Islet precursor cell (in vitro differentiated cells): ENCODE measurements around the gene ARID3A.
"Not testable (repeated sequence)": the region's sequence is repeated elsewhere in the genome, so short reads cannot be mapped to it uniquely, and the experiment has no call there.

Experiments
- DNase-seq: peaks from one replicate; pipeline ENCODE4 v3.0.0-alpha.2; 2018

Gene ARID3A

DNA sequence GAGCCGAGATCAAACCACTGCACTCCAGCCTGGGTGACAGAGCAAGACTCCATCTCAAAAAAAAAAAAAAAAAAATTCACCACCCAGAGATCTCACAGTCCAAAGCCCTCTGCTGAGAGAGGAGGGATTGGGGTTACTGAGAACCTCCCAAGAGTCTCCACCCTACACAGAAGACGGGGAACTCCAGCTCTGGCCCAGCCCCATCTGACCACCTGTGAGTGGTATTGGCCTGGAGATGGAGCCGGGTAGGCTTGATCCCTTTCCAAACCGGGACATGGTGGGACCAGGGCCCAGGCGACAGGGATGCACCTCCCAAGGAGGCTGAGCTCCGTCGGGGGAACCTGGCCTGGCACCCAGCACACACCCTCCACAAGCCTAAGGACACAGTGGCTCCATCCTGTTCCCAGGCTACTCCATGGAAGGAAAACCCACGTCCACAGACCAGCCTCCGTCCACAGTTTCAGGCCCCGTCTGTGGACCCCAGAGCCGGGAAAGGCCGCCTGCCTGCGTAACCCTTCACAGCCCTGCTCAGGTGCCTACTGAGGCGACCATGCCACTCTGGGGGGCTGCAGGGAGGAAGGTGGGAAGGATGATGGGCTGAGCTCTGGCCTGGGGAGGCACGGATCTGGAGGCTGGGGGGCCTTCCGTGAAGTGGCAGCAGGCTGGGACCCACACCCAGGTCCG is 93.2 kb downstream of the ARID3A start:
- no peak for DNase-seq

DNA sequence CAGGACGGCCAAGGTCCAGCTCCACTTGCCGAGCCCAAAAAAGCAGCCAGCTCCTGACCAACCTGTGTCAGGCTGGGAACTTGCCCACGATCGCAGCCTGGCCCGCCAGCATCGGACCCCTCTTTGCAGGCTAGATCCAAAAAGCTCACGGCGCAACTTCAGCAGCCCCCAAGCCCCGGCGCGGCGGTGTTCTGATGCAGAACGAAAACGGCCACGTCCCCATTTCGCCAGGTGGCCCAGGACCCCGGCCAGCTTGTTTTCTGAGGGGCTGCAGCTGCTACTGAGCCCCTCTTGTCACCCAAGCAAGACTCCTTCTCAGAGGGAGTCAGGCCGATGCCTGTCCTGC is 93.8 kb downstream of the ARID3A start:
- DNase-seq, result no peak

DNA sequence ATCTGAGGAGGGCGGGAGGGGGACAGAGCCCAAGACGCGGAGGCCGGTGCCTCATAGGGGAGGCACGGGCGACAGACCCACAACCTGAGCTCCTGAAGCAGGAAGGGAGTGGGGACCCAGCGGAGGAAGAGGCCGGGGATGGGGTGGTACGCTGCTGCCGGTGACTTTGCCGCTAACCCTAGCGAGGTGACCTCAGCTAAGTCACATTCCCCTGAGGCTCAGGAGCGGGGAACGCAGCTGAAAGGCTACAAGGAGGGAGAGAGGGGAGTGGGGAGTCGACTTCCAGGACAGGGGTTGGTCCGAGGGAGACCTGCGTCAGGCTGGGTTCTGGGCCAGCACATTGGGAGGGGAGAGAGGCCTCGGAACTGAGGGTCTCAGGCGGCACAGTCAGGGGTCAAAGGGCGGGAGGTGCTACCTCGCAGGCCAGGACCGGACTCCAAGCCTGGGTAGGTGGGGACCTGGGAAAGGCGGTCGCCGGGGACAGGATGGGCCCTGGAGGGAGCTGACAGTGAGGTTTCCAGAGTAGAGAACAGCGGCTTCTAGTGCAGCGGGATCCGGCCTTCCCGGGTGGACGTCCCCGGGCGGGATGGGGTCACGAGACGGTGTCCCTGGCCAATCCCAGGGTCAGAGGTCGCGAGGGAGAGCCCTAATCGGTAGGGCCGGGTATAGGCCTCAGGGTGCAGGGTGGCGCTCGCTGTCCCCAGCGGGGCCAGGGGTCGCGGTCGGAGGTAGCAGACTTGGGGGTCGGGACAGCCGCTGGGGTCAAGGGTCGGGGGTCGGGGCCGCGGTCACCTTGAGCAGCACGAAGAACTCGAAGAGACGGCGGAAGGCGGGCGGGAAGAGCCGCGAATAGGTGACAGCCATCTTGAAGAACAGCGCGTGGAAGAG is 94.4 kb downstream of the ARID3A start:
- no peak for DNase-seq

DNA sequence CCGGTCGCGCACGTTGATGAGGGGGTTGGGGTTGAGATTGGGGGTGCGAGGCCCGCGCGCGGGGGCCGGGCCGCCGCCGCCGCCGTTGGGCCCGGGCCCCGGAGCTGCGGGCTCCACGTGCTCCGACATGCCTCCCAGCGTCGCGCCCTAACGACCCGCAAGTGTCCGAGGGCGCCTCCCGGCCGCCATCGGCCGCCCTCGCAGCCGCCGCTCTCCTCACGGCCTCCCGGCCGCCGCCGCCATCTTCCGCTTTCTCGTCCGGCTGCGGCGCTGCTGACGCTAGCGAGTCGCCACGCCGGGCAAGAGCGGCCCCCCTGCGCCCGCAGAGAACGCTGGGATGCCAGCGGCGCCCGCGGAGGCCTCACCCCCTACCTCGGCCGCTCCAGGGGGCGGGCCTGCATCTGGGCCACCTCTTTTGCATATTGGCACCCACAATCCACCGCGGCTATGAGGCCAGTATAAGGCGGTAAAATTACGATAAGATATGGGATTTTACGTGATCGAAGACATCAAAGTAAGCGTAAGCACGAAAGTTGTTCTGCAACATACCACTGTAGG is 95.1 kb downstream of the ARID3A start, which contains the start of gene TMEM259:
TMEM259 (minus strand) TSS at position 256 of the 558 bp plus-strand sequence; CDS start at position 129, 127 bp downstream.
- DNase-seq, result peak; percentile 97

DNA sequence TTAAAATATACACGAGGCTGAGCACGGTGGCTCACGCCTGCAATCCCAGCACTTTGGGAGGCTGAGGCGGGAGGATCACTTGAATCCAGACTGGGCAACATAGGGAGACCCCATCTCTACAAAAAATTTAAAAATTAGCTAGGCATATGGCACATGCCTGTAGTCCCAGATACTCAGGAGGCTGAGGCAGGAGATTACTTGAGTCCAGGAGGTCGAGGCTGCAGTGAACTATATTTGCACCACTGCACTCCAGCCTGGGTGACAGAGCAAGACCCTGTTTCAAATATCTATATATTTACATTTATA is 98.0 kb downstream of the ARID3A start:
- DNase-seq, result not testable (repeated sequence)

DNA sequence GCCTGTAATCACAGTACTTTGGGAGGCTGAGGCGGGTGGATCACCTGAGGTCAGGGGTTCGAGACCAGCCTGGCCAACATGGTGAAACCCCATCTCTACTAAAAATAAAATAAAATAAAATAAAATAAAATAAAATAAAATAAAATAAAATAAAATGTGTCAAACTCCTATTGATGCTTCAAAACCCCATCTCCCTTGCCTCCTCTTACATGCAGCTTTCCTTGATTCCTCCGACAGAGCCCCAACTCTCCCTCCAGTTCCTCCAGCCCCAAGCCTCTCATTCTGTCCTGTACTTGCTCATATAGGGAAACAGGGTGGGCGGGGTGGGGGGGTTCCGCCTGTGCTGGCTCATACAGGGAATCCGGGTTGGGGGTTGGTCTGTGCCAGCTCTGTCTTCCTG is 99.2 kb downstream of the ARID3A start:
- DNase-seq, result not testable (repeated sequence)
